Loucy (cell line): ENCODE results near the gene JAZF1.

Experiments used
- H2AFZ ChIP-seq: fragments of 200-600 bp; sonication (generic); 2 replicates; pipeline ENCODE4 v1.6.0; 2016; ENCODE audit warnings: antibody characterized with exemption, mild to moderate bottlenecking, low read length, moderate library complexity
- H3F3A ChIP-seq: fragments of 200-600 bp; 2 replicates; pipeline ENCODE4 v1.6.0; 2016; ENCODE audit warnings: antibody characterized with exemption, low read depth, mild to moderate bottlenecking
- H3K27me3 ChIP-seq: fragments of 200-600 bp; sonication (generic); 2 replicates; pipeline ENCODE4 v1.6.1; 2014; ENCODE audit warnings: low read length, mild to moderate bottlenecking; ENCODE audit not compliant: insufficient read depth, poor library complexity, severe bottlenecking
- H3K36me3 ChIP-seq: fragments of 200-600 bp; sonication (generic); 2 replicates; pipeline ENCODE4 v1.6.1; 2016; ENCODE audit warnings: low read length; ENCODE audit not compliant: insufficient read depth
- H3K4me1 ChIP-seq: fragments of 200-600 bp; sonication (generic); 2 replicates; pipeline ENCODE4 v1.5.1; 2014; ENCODE audit warnings: low read length, mild to moderate bottlenecking; ENCODE audit not compliant: insufficient read depth, poor library complexity, severe bottlenecking
- H3K4me2 ChIP-seq: fragments of 200-600 bp; sonication (generic); 2 replicates; pipeline ENCODE4 v1.6.0; 2014; ENCODE audit warnings: antibody characterized with exemption, low read length, low read depth, mild to moderate bottlenecking; ENCODE audit not compliant: poor library complexity, severe bottlenecking
- H3K4me3 ChIP-seq: fragments of 200-600 bp; sonication (generic); 2 replicates; pipeline ENCODE4 v1.5.1; 2014; ENCODE audit warnings: low read length, mild to moderate bottlenecking, mixed read lengths; ENCODE audit not compliant: poor library complexity, severe bottlenecking
- H3K79me2 ChIP-seq: fragments of 200-600 bp; sonication (generic); 2 replicates; pipeline ENCODE4 v1.6.1; 2014; ENCODE audit warnings: low read length; ENCODE audit not compliant: insufficient read depth
- H3K9ac ChIP-seq: fragments of 200-600 bp; sonication (generic); 2 replicates; pipeline ENCODE4 v1.6.0; 2014; ENCODE audit warnings: mild to moderate bottlenecking, low read depth, low read length, moderate library complexity; ENCODE audit not compliant: poor library complexity, severe bottlenecking
- H3K9me2 ChIP-seq: fragments of 200-600 bp; sonication (generic); replicated peaks from 2 replicates; pipeline ENCODE4 v1.6.1; 2016; ENCODE audit warnings: low read depth, low read length, mixed read lengths
- H3K9me3 ChIP-seq: fragments of 200-600 bp; sonication (generic); 2 replicates; pipeline ENCODE4 v1.6.1; 2014; ENCODE audit warnings: mild to moderate bottlenecking, antibody characterized with exemption, low read length, low read depth; ENCODE audit not compliant: insufficient read depth
- H4K20me1 ChIP-seq: fragments of 200-600 bp; sonication (generic); 2 replicates; pipeline ENCODE4 v1.6.0; 2014; ENCODE audit warnings: antibody characterized with exemption, low read length, mild to moderate bottlenecking; ENCODE audit not compliant: insufficient read depth, poor library complexity, severe bottlenecking
- CTCF ChIP-seq: fragments of 200-600 bp; sonication (generic); conservative IDR thresholded peaks from 2 replicates; pipeline ENCODE4 v1.5.1; 2014; ENCODE audit warnings: mild to moderate bottlenecking, antibody characterized with exemption, low read length
- EZH2phosphoT487 ChIP-seq: fragments of 200-600 bp; IDR thresholded peaks from 2 replicates; pipeline ENCODE4 v1.6.1; 2018; ENCODE audit warnings: antibody characterized with exemption, mild to moderate bottlenecking, moderate library complexity, borderline replicate concordance

JAZF1 gene

GRCh38 chr7:27875832-27876231 is 304.8 kb downstream of the JAZF1 start:
- H3K27me3 ChIP-seq, result no peaks in the 10 kb centered on the region
- no peak overlapping the region for H3K4me3 ChIP-seq
- no peak overlapping the region for H3K4me2 ChIP-seq
- no peaks in the 10 kb centered on the region for H3K9me3 ChIP-seq
- H3K9ac ChIP-seq, result no peak overlapping the region
- TF ChIP-seq EZH2phosphoT487, result no peak
- no peak for TF ChIP-seq CTCF
- no peak overlapping the region for H2AFZ ChIP-seq
- H4K20me1 ChIP-seq, result no peaks in the 10 kb centered on the region
- no peaks in the 10 kb centered on the region for H3K79me2 ChIP-seq
- H3K36me3 ChIP-seq, result no peaks in the 10 kb centered on the region
- no peaks in the 10 kb centered on the region for H3F3A ChIP-seq
- H3K4me1 ChIP-seq, result no peaks in the 10 kb centered on the region
- no peaks in the 10 kb centered on the region for H3K9me2 ChIP-seq

GRCh38 chr7:27875061-27875460 is 305.5 kb downstream of the JAZF1 start:
- Histone ChIP-seq H2AFZ (no peak overlapping the region), H3K27me3 (no peaks in the 10 kb centered on the region), H3K4me1 (no peaks in the 10 kb centered on the region), H3K4me3 (no peak overlapping the region), H3K36me3 (no peaks in the 10 kb centered on the region), H3K79me2 (no peaks in the 10 kb centered on the region), H3K4me2 (no peak overlapping the region), H3K9ac (no peak overlapping the region), H3K9me3 (no peaks in the 10 kb centered on the region), H3F3A (no peaks in the 10 kb centered on the region), H4K20me1 (no peaks in the 10 kb centered on the region), H3K9me2 (no peaks in the 10 kb centered on the region)
- TF ChIP-seq EZH2phosphoT487, result no peak

- Histone ChIP-seq H3K27me3 (no peaks in the 10 kb centered on the region), H3K36me3 (no peaks in the 10 kb centered on the region), H4K20me1 (no peaks in the 10 kb centered on the region), H3K9ac (no peak overlapping the region), H3K4me3 (no peak overlapping the region), H3K79me2 (no peaks in the 10 kb centered on the region), H3K9me3 (no peaks in the 10 kb centered on the region), H3F3A (no peaks in the 10 kb centered on the region), H3K4me1 (no peaks in the 10 kb centered on the region), H2AFZ (no peak overlapping the region), H3K4me2 (no peak overlapping the region), H3K9me2 (no peaks in the 10 kb centered on the region)
- TF ChIP-seq EZH2phosphoT487, result no peak
- TF ChIP-seq CTCF, result no peak
Measured at GRCh38 chr7:27873981-27874957, 306.3 kb downstream of the JAZF1 start.
